ENCODE measurements around the gene ZNF296. TPM values are rescaled to one million over a fixed set of nuclear protein-coding genes. Genes with fewer than 3 reads are reported as not detected.

Gene ZNF296
- total and polyA plus RNA-seq, 2 donors from 2014 or later = 1.2 to 2.1 TPM

DNA sequence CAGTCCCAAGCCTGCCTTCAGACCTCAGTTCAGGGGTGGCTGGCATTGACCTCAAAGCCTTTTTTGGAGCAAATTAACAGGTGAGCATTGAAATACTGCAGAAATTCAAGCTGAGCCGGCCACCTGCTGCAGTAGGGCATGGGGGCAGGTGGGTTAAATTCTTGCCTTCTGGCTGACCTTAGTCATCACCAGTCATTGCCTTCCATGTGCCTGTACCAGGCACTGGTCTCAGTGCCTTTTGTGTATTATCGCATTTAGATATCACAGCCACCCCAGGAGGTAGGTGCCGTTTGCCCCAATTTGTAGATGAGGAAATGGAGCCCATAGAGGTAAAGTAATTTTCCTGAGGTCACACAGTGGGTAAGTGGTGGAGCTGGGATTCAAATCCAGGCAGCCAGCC is 23.9 kb upstream of the ZNF296 start:
- Histone ChIP-seq H3K36me3 (ENCODE audit: control insufficient read depth in 2 of 3, insufficient read depth in 3 of 3, low read length in 3 of 3) (no peaks in the 10 kb centered on the region), H3K27ac (ENCODE audit: low read depth in 2 of 2, low read length in 2 of 2) (peak overlapping the region; percentile 6 to 77), H3K9me3 (ENCODE audit: control insufficient read depth in 2 of 3, insufficient read depth in 1 of 3, low read length in 3 of 3) (no peaks in the 10 kb centered on the region), H3K9ac (ENCODE audit: low read length in 3 of 3) (peak overlapping the region in 1 of 3 donors; percentile 67), H3K4me3 (ENCODE audit: low read length in 3 of 3) (no peak overlapping the region), H3K27me3 (ENCODE audit: control insufficient read depth, insufficient read depth, low read length) (no peaks in the 10 kb centered on the region), H3K4me1 (ENCODE audit: control insufficient read depth in 2 of 3, insufficient read depth in 2 of 3, low read depth in 1 of 3, low read length in 3 of 3) (peaks cover 3 to 81% (median 78%) of the 10 kb centered on the region in 3 donors)
- TF ChIP-seq, protein P1, sequence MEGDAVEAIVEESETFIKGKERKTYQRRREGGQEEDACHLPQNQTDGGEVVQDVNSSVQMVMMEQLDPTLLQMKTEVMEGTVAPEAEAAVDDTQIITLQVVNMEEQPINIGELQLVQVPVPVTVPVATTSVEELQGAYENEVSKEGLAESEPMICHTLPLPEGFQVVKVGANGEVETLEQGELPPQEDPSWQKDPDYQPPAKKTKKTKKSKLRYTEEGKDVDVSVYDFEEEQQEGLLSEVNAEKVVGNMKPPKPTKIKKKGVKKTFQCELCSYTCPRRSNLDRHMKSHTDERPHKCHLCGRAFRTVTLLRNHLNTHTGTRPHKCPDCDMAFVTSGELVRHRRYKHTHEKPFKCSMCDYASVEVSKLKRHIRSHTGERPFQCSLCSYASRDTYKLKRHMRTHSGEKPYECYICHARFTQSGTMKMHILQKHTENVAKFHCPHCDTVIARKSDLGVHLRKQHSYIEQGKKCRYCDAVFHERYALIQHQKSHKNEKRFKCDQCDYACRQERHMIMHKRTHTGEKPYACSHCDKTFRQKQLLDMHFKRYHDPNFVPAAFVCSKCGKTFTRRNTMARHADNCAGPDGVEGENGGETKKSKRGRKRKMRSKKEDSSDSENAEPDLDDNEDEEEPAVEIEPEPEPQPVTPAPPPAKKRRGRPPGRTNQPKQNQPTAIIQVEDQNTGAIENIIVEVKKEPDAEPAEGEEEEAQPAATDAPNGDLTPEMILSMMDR (IDR thresholded peaks at IDR 0.05; ENCODE audit: borderline replicate concordance, extremely low read depth, insufficient read depth) = no peak
- intact Hi-C loops (cut with DNase I) = no loop called here
- FAIRE-seq (no peak), DNase-seq (no peak)

GRCh38 chr19:45099467-45100191 is 23.4 kb upstream of the ZNF296 start:
- no peaks in the 10 kb centered on the region for H3K27me3 ChIP-seq (ENCODE audit: control insufficient read depth, insufficient read depth, low read length)
- no peaks in the 10 kb centered on the region for H3K36me3 ChIP-seq (ENCODE audit: control insufficient read depth in 2 of 3, insufficient read depth in 3 of 3, low read length in 3 of 3)
- peak overlapping the region; percentile 6 to 77 for H3K27ac ChIP-seq (ENCODE audit: low read depth in 2 of 2, low read length in 2 of 2)
- peaks cover 3 to 84% (median 78%) of the 10 kb centered on the region in 3 donors for H3K4me1 ChIP-seq (ENCODE audit: control insufficient read depth in 2 of 3, insufficient read depth in 2 of 3, low read depth in 1 of 3, low read length in 3 of 3)
- DNase-seq (peak in 1 of 5 donors; percentile 58), FAIRE-seq (no peak)
- TF ChIP-seq, protein P1 (IDR thresholded peaks at IDR 0.05; ENCODE audit: borderline replicate concordance, extremely low read depth, insufficient read depth) = no peak
- no peaks in the 10 kb centered on the region for H3K9me3 ChIP-seq (ENCODE audit: control insufficient read depth in 2 of 3, insufficient read depth in 1 of 3, low read length in 3 of 3)
- H3K4me3 ChIP-seq (ENCODE audit: low read length in 3 of 3) = peak overlapping the region in 1 of 3 donors; percentile 0
- intact Hi-C loops (cut with DNase I) = no loop called here
- H3K9ac ChIP-seq (ENCODE audit: low read length in 3 of 3) = peak overlapping the region in 1 of 3 donors; percentile 72

GRCh38 chr19:45098521-45099466 is 22.5 kb upstream of the ZNF296 start:
- Histone ChIP-seq H3K4me1 (ENCODE audit: control insufficient read depth in 2 of 3, insufficient read depth in 2 of 3, low read depth in 1 of 3, low read length in 3 of 3) (peaks cover 5 to 83% (median 79%) of the 10 kb centered on the region in 3 donors), H3K27me3 (ENCODE audit: control insufficient read depth, insufficient read depth, low read length) (no peaks in the 10 kb centered on the region), H3K4me3 (ENCODE audit: low read length in 3 of 3) (peak overlapping the region in 1 of 3 donors; percentile 0), H3K27ac (ENCODE audit: low read depth in 2 of 2, low read length in 2 of 2) (peak overlapping the region; percentile 39 to 77), H3K9me3 (ENCODE audit: control insufficient read depth in 2 of 3, insufficient read depth in 1 of 3, low read length in 3 of 3) (no peaks in the 10 kb centered on the region), H3K36me3 (ENCODE audit: control insufficient read depth in 2 of 3, insufficient read depth in 3 of 3, low read length in 3 of 3) (no peaks in the 10 kb centered on the region), H3K9ac (ENCODE audit: low read length in 3 of 3) (peak overlapping the region in 1 of 3 donors; percentile 72)
- intact Hi-C loops (cut with DNase I) = no loop called here
- DNase-seq (peak in 2 of 5 donors; percentile 37 to 69), FAIRE-seq (no peak)
- TF ChIP-seq, protein P1 (IDR thresholded peaks at IDR 0.05; ENCODE audit: borderline replicate concordance, extremely low read depth, insufficient read depth) = no peak

Measured in kidney (tissue), 14 donors.